ENCODE results near the gene PTPRE. TPM values are rescaled to one million over a fixed set of nuclear protein-coding genes. Genes with fewer than 3 reads are reported as not detected.

The PTPRE gene
- total RNA-seq, 1 experiment from 2014 or later = 0.50 TPM

- Histone ChIP-seq H3K9me3 (no peaks in the 10 kb centered on the region), H3K36me3 (ENCODE audit: control insufficient read depth, insufficient read depth, low read length) (peaks cover 4% of the 10 kb centered on the region), H3K27me3 (replicated peaks; ENCODE audit: control insufficient read depth, insufficient read depth, low read length) (no peaks in the 10 kb centered on the region), H3K4me3 (ENCODE audit: low read depth, low read length) (no peak overlapping the region), H3K4me1 (no peaks in the 10 kb centered on the region; the same call in 1 of the 2 replicates)
- no peaks in the 10 kb centered on the region for H3K4me1 Mint-ChIP-seq (ENCODE audit: low read depth, unreplicated experiment)
- H3K9me3 Mint-ChIP-seq (ENCODE audit: unreplicated experiment) = no peaks in the 10 kb centered on the region
- TF ChIP-seq, protein P1, sequence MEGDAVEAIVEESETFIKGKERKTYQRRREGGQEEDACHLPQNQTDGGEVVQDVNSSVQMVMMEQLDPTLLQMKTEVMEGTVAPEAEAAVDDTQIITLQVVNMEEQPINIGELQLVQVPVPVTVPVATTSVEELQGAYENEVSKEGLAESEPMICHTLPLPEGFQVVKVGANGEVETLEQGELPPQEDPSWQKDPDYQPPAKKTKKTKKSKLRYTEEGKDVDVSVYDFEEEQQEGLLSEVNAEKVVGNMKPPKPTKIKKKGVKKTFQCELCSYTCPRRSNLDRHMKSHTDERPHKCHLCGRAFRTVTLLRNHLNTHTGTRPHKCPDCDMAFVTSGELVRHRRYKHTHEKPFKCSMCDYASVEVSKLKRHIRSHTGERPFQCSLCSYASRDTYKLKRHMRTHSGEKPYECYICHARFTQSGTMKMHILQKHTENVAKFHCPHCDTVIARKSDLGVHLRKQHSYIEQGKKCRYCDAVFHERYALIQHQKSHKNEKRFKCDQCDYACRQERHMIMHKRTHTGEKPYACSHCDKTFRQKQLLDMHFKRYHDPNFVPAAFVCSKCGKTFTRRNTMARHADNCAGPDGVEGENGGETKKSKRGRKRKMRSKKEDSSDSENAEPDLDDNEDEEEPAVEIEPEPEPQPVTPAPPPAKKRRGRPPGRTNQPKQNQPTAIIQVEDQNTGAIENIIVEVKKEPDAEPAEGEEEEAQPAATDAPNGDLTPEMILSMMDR (IDR thresholded peaks at IDR 0.05; ENCODE audit: insufficient read depth in 1 of 2, low read depth in 1 of 2, low read length in 1 of 2, severe bottlenecking in 1 of 2, unreplicated experiment in 1 of 2) = no peak
- H3K27ac Mint-ChIP-seq (ENCODE audit: unreplicated experiment) = no peak overlapping the region
- intact Hi-C loops (cut with micrococcal nuclease; ENCODE audit: unreplicated experiment) = no loop called here
- DNase-seq = no peak
- no peak overlapping the region for H3K4me3 Mint-ChIP-seq (ENCODE audit: unreplicated experiment)
- H3K27me3 Mint-ChIP-seq (ENCODE audit: insufficient read depth, unreplicated experiment) = no peaks in the 10 kb centered on the region
- ChIA-PET CTCF (no interaction called here), POLR2A (no interaction called here)
- BruUV-seq (replicated peaks) = no TSS peak
- H3K36me3 Mint-ChIP-seq (ENCODE audit: insufficient read depth, unreplicated experiment) = peaks cover 96% of the 10 kb centered on the region
These were observed 209.3 kb downstream of the PTPRE start for GRCh38 chr10:128116187-128116586.

- no peak for DNase-seq
- no peaks in the 10 kb centered on the region; the same call in 1 of the 2 replicates for H3K4me1 ChIP-seq
- no peaks in the 10 kb centered on the region for H3K27me3 ChIP-seq (replicated peaks; ENCODE audit: control insufficient read depth, insufficient read depth, low read length)
- BruUV-seq (replicated peaks) = no TSS peak
- TF ChIP-seq, protein P1 (IDR thresholded peaks at IDR 0.05; ENCODE audit: insufficient read depth in 1 of 2, low read depth in 1 of 2, low read length in 1 of 2, severe bottlenecking in 1 of 2, unreplicated experiment in 1 of 2) = no peak
- H3K36me3 ChIP-seq (ENCODE audit: control insufficient read depth, insufficient read depth, low read length) = peaks cover 4% of the 10 kb centered on the region
- intact Hi-C loops (cut with micrococcal nuclease; ENCODE audit: unreplicated experiment) = no loop called here
- POLR2A ChIA-PET = no interaction called here
- Mint-ChIP-seq H3K4me3 (ENCODE audit: unreplicated experiment) (no peak overlapping the region), H3K4me1 (ENCODE audit: low read depth, unreplicated experiment) (no peaks in the 10 kb centered on the region), H3K27me3 (ENCODE audit: insufficient read depth, unreplicated experiment) (no peaks in the 10 kb centered on the region), H3K36me3 (ENCODE audit: insufficient read depth, unreplicated experiment) (peaks cover 92% of the 10 kb centered on the region), H3K9me3 (ENCODE audit: unreplicated experiment) (no peaks in the 10 kb centered on the region), H3K27ac (ENCODE audit: unreplicated experiment) (no peak overlapping the region)
- no peak overlapping the region for H3K4me3 ChIP-seq (ENCODE audit: low read depth, low read length)
- CTCF ChIA-PET = no interaction called here
- H3K9me3 ChIP-seq = no peaks in the 10 kb centered on the region
These were observed 210.1 kb downstream of the PTPRE start for GRCh38 chr10:128116851-128117615.

- ChIA-PET CTCF (no interaction called here), POLR2A (no interaction called here)
- intact Hi-C loops (cut with micrococcal nuclease; ENCODE audit: unreplicated experiment) = no loop called here
- no peak overlapping the region for H3K4me3 ChIP-seq (ENCODE audit: low read depth, low read length)
- peaks cover 4% of the 10 kb centered on the region; the same call in 1 of the 2 replicates for H3K36me3 ChIP-seq (ENCODE audit: control insufficient read depth, insufficient read depth, low read length)
- TF ChIP-seq, protein P1 (IDR thresholded peaks at IDR 0.05; ENCODE audit: insufficient read depth in 1 of 2, low read depth in 1 of 2, low read length in 1 of 2, severe bottlenecking in 1 of 2, unreplicated experiment in 1 of 2) = no peak
- Mint-ChIP-seq H3K4me3 (ENCODE audit: unreplicated experiment) (no peak overlapping the region), H3K9me3 (ENCODE audit: unreplicated experiment) (no peaks in the 10 kb centered on the region), H3K27ac (ENCODE audit: unreplicated experiment) (no peak overlapping the region), H3K27me3 (ENCODE audit: insufficient read depth, unreplicated experiment) (no peaks in the 10 kb centered on the region), H3K4me1 (ENCODE audit: low read depth, unreplicated experiment) (peaks cover 9% of the 10 kb centered on the region), H3K36me3 (ENCODE audit: insufficient read depth, unreplicated experiment) (peaks cover 77% of the 10 kb centered on the region)
- BruUV-seq (replicated peaks) = no TSS peak
- H3K4me1 ChIP-seq = peaks cover 16% of the 10 kb centered on the region
- no peak for DNase-seq
- H3K27me3 ChIP-seq (replicated peaks; ENCODE audit: control insufficient read depth, insufficient read depth, low read length) = no peaks in the 10 kb centered on the region
- H3K9me3 ChIP-seq = no peaks in the 10 kb centered on the region
These were observed 215.0 kb downstream of the PTPRE start for GRCh38 chr10:128121750-128122412.
